B cell (primary cell): ENCODE data around the gene RABGAP1L. TPM values are rescaled to one million over a fixed set of nuclear protein-coding genes. Genes with fewer than 3 reads are reported as not detected.

Source experiments
- ATAC-seq: fragments of 200-7000 bp; cut with Tn5 transposase; one replicate; pipeline ENCODE4 v1.10.0; 2021; ENCODE audit warnings: low read depth, mild to moderate bottlenecking, moderate number of reproducible peaks, moderate library complexity
- CTCF ChIA-PET: fragments of 350-600 bp; sonication (Branson Sonifier 250); formaldehyde crosslinking; loops from one replicate; lab custom pipeline; 2021; ENCODE audit warnings: antibody characterized with exemption, inconsistent platforms; lab: Charles Lee
- POLR2A ChIA-PET: fragments of 350-600 bp; sonication (Branson Sonifier 250); formaldehyde crosslinking; loops from one replicate; lab custom pipeline; 2021; ENCODE audit warnings: antibody characterized with exemption; lab: Charles Lee
- DNase-seq: peaks from one replicate; pipeline ENCODE4 v3.0.0; 2013
- H2AFZ ChIP-seq: 2 replicates; pipeline ENCODE4 v1.6.1; 2012; ENCODE audit warnings: mild to moderate bottlenecking, low read depth, low read length; ENCODE audit not compliant: insufficient read depth, poor library complexity, severe bottlenecking
- H3K27ac ChIP-seq, 2 donors: 1 replicate in 1 of 2; 2 replicates in 1 of 2; pipeline ENCODE4 v1.5.1; 2012 to 2013; ENCODE audit warnings: low read length in 2 of 2, mild to moderate bottlenecking in 2 of 2, moderate library complexity in 1 of 2
- H3K27me3 ChIP-seq, 4 experiments: fragments of 200-600 bp in 1 of 4; sonication (generic) in 1 of 4; replicated peaks in 1 of 4; 1 replicate in 2 of 4; 2 replicates in 2 of 4; pipeline versions ENCODE4 v1.6.1 to v1.7.0; 2013 to 2016; ENCODE audit warnings: low read length in 3 of 4, mild to moderate bottlenecking in 2 of 4, mixed read lengths in 1 of 4, moderate library complexity in 1 of 4; ENCODE audit not compliant: insufficient read depth in 4 of 4, control insufficient read depth in 3 of 4; ENCODE audit errors: control extremely low read depth in 1 of 4
- H3K36me3 ChIP-seq, 2 experiments: replicated peaks in 1 of 2; 1 replicate in 1 of 2; 2 replicates in 1 of 2; pipeline versions ENCODE4 v1.6.1 to v1.7.1; 2013; ENCODE audit warnings: low read length in 1 of 2; ENCODE audit not compliant: insufficient read depth in 2 of 2, control insufficient read depth in 1 of 2; ENCODE audit errors: control extremely low read depth in 1 of 2, extremely low read depth in 1 of 2
- H3K4me1 ChIP-seq, 2 donors: fragments of 200-600 bp in 1 of 2; sonication (generic) in 1 of 2; 1 replicate in 1 of 2; 2 replicates in 1 of 2; pipeline versions ENCODE4 v1.5.1 to v1.6.1; 2013 to 2017; ENCODE audit warnings: low read length in 2 of 2; ENCODE audit not compliant: control insufficient read depth in 2 of 2, insufficient read depth in 2 of 2
- H3K4me2 ChIP-seq: replicated peaks from 2 replicates; pipeline ENCODE3; 2012; ENCODE audit warnings: mild to moderate bottlenecking, low read depth, low read length; ENCODE audit not compliant: poor library complexity, severe bottlenecking
- H3K4me3 ChIP-seq, 5 experiments: fragments of 200-600 bp in 1 of 5; sonication (generic) in 1 of 5; 1 replicate in 3 of 5; 2 replicates in 2 of 5; pipeline versions ENCODE4 v1.5.1 to v1.7.0; 2011 to 2016; ENCODE audit warnings: low read length in 4 of 5, mild to moderate bottlenecking in 4 of 5, low read depth in 2 of 5, control low read depth in 1 of 5, moderate library complexity in 1 of 5; ENCODE audit not compliant: insufficient read depth in 1 of 5; ENCODE audit errors: control extremely low read depth in 1 of 5, extremely low read depth in 1 of 5
- H3K79me2 ChIP-seq: fragments of 200-600 bp; sonication (generic); one replicate; pipeline ENCODE4 v1.6.0; 2016; ENCODE audit warnings: low read length; ENCODE audit not compliant: control insufficient read depth, insufficient read depth
- H3K9ac ChIP-seq: fragments of 200-600 bp; sonication (generic); 2 replicates; pipeline ENCODE4 v1.6.1; 2017; ENCODE audit warnings: mild to moderate bottlenecking, low read length, moderate library complexity
- H3K9me3 ChIP-seq, 3 donors: one replicate each; pipeline versions ENCODE4 v1.6.1 to v1.7.1; 2013; ENCODE audit warnings: low read length in 2 of 3; ENCODE audit not compliant: control insufficient read depth in 2 of 3, insufficient read depth in 1 of 3; ENCODE audit errors: control extremely low read depth in 1 of 3
- H4K20me1 ChIP-seq: 2 replicates; pipeline ENCODE4 v1.6.0; 2012; ENCODE audit warnings: mild to moderate bottlenecking, low read length; ENCODE audit not compliant: insufficient read depth, control insufficient read depth, poor library complexity, severe bottlenecking
- H3K27ac Mint-ChIP-seq: one replicate; pipeline ENCODE4 v1.8.0; 2021; ENCODE audit warnings: mixed read lengths
- H3K27me3 Mint-ChIP-seq: one replicate; pipeline ENCODE4 v1.8.0; 2021; ENCODE audit warnings: mixed read lengths
- H3K4me1 Mint-ChIP-seq: one replicate; pipeline ENCODE4 v1.8.0; 2021; ENCODE audit warnings: mixed read lengths
- H3K4me3 Mint-ChIP-seq: one replicate; pipeline ENCODE4 v1.8.0; 2021; ENCODE audit warnings: mixed read lengths
- H3K9me3 Mint-ChIP-seq: one replicate; pipeline ENCODE4 v1.8.0; 2022; ENCODE audit warnings: mixed read lengths; ENCODE audit not compliant: insufficient read depth
- CTCF ChIP-seq: fragments of 200-600 bp; IDR thresholded peaks from one replicate; pipeline ENCODE4 v1.8.0; 2022; ENCODE audit warnings: antibody characterized with exemption, mild to moderate bottlenecking
- EZH2 ChIP-seq: IDR thresholded peaks from 2 replicates; pipeline ENCODE4 v1.6.1; 2012; ENCODE audit warnings: borderline replicate concordance, low read depth, mild to moderate bottlenecking, moderate library complexity, low read length; ENCODE audit not compliant: insufficient read depth, poor library complexity, severe bottlenecking
- WGBS: methylation state at CpG from one replicate; pipeline ENCODE4 v1.1.5; 2013; ENCODE audit warnings: missing lambda C conversion rate; ENCODE audit not compliant: insufficient coverage; 5-methylcytosine and 5-hydroxymethylcytosine counted together
- intact Hi-C: fragments of 100-400 bp; cut with micrococcal nuclease; formaldehyde crosslinking; loops from one replicate; pipeline ENCODE4 v1.10.0; 2022
- polyA plus RNA-seq: library from polyadenylated mRNA; depleted of rRNA; stranded (reverse); fragments of >200 nt; gene quantifications from 2 replicates; pipeline ENCODE4 v1.2.3, GENCODE V29; 2012
- total RNA-seq, 2 donors: library from RNA; stranded (reverse); fragments of 120-200 nt in 1 of 2; gene quantifications; 1 replicate in 1 of 2; 2 replicates in 1 of 2; pipeline versions ENCODE4 v1.2.3 to v1.2.4, GENCODE V29; 2013 to 2022

Gene RABGAP1L
- total and polyA plus RNA-seq, 2 donors (not counting 1 experiment from before 2014, with no cell fraction given): 34.9 to 159 TPM

- Histone ChIP-seq H3K27me3 (no peaks in the 10 kb centered on the region), H3K4me1 (peaks cover 4 to 5% of the 10 kb centered on the region in 2 donors), H3K79me2 (no peaks in the 10 kb centered on the region), H3K4me2 (no peak overlapping the region), H3K9me3 (no peaks in the 10 kb centered on the region), H3K9ac (no peak overlapping the region), H4K20me1 (no peaks in the 10 kb centered on the region), H2AFZ (no peak overlapping the region), H3K36me3 (peaks cover 0 to 19% of the 10 kb centered on the region in 2 experiments), H3K27ac (no peak overlapping the region), H3K4me3 (no peak overlapping the region)
- POLR2A ChIA-PET: interaction anchor here (1.2 kb wide), 1 partner anchor 12 kb away, joined by 3 read pairs; no protein-coding TSS in a partner anchor
- TF ChIP-seq EZH2 (no peak), CTCF (no peak)
- Mint-ChIP-seq H3K4me3 (no peak overlapping the region), H3K27me3 (no peaks in the 10 kb centered on the region), H3K27ac (peak overlapping the region; percentile 12), H3K9me3 (no peaks in the 10 kb centered on the region), H3K4me1 (peaks cover 9% of the 10 kb centered on the region)
- WGBS: 100% methylated on average over 1 of the region's 4 CpGs
- ATAC-seq: no peak
- intact Hi-C loops: no loop called here
- CTCF ChIA-PET: interaction anchor here (0.7 to 1.5 kb wide), 3 partner anchors 8 to 67 kb away, joined by 3 to 4 read pairs (median 3); no protein-coding TSS in a partner anchor
- DNase-seq: no peak
Observed at GRCh38 chr1:174976436-174977108, 817.3 kb downstream of the RABGAP1L start.
